Choroid plexus epithelial cell (primary cell): Measurements from ENCODE around the gene GALNT12.

Source experiments
- DNase-seq: peaks from one replicate; pipeline ENCODE4 v3.0.0-alpha.2; 2010; ENCODE audit warnings: low read depth
- H3K4me3 ChIP-seq: 2 replicates; pipeline ENCODE4 v1.5.1; 2011; ENCODE audit warnings: low read depth, mild to moderate bottlenecking, control low read depth, low read length, moderate library complexity
- CTCF ChIP-seq: conservative IDR thresholded peaks from 2 replicates; pipeline ENCODE4 v1.5.1; 2011; ENCODE audit warnings: low read depth, mild to moderate bottlenecking, control low read depth, inconsistent platforms, low read length, moderate library complexity

GALNT12 gene

GRCh38 chr9:98809311-98810101 lies 2.0 kb downstream of the GALNT12 start:
- TF ChIP-seq CTCF: no peak
- no peak overlapping the region for H3K4me3 ChIP-seq
- DNase-seq: peak; percentile 41

GRCh38 chr9:98810102-98810842 lies 2.8 kb downstream of the GALNT12 start:
- no peak overlapping the region for H3K4me3 ChIP-seq
- TF ChIP-seq CTCF: no peak
- no peak for DNase-seq

GRCh38 chr9:98811051-98811650 lies 3.7 kb downstream of the GALNT12 start:
- H3K4me3 ChIP-seq: no peak overlapping the region
- TF ChIP-seq CTCF: no peak
- DNase-seq: peak; percentile 87

- DNase-seq: no peak
- H3K4me3 ChIP-seq: no peak overlapping the region
- TF ChIP-seq CTCF: no peak
These were observed 8.0 kb downstream of the GALNT12 start for GRCh38 chr9:98815391-98815951.

GRCh38 chr9:98818764-98819163 lies 11.3 kb downstream of the GALNT12 start:
- no peak overlapping the region for H3K4me3 ChIP-seq
- TF ChIP-seq CTCF: no peak
- no peak for DNase-seq

- TF ChIP-seq CTCF: no peak
- H3K4me3 ChIP-seq: no peak overlapping the region
- DNase-seq: no peak
These were observed 11.8 kb downstream of the GALNT12 start for GRCh38 chr9:98819231-98819630.
